CD4-positive, alpha-beta T cell treated with Interleukin-6 at 100 ng/mL for 8 hours (primary cell): ENCODE measurements around the gene CNTNAP2.

ENCODE experiments used
- DNase-seq: peaks from one replicate; pipeline ENCODE4 v3.0.0-alpha.2; 2020; ENCODE audit warnings: mixed read lengths, low spot score

CNTNAP2 gene

DNA sequence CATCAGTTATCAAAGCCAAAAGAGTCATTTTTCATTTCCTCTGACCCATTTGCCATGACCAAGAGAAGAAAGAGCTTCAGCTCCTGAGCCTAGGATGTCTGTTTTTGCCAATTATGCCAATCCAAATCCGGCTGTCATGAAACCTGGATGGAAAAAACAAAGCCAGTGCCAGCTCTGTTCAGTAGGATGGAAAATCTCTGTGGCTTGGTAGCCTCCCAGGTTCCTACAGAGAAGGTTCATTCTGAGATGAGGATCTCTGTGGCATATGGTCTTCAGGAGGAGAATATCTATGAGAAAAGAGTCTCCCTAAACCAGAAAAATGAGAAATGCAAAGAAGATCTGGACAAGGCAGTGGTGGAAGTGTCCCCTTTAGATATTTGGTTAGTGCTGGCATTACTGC, 475.4 kb downstream of the CNTNAP2 start:
- DNase-seq = no peak

DNA sequence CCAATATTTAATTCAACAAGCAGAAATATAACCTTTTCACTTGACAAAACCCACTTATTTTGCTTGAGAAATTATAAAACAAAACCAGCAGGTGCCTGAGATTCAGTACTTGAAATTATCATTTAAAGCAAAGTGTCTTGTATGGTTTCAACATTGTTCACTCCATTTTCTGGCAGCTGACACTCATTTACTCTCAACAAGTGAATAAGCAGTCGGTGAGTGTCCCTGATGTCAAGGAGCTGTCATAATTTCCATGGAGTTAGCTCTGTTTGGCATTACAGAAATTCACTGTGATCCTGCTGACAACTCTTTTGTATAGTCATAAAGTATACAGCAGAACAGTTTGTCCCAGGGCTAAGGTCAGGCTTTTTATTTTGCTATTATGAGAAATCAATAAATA, 490.0 kb downstream of the CNTNAP2 start:
- DNase-seq = no peak

DNA sequence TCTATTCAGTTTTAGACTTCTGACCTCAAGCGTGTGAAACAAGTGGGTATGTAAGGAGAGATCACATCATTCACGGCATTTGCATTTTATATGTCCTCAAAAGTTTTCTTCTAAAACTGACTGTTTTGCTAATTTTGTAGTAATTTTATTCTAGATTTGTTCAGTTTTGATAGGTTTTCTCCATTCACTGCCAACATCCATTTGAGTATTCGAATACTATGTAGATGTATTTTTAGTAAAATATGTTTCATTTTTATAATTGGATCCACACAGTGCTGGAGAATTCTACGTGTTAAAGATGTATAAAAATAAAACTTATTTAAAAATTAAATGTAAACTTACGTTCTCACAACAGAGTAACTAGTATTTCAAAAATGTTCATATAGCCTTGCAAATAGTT, 503.0 kb downstream of the CNTNAP2 start:
- DNase-seq = no peak

DNA sequence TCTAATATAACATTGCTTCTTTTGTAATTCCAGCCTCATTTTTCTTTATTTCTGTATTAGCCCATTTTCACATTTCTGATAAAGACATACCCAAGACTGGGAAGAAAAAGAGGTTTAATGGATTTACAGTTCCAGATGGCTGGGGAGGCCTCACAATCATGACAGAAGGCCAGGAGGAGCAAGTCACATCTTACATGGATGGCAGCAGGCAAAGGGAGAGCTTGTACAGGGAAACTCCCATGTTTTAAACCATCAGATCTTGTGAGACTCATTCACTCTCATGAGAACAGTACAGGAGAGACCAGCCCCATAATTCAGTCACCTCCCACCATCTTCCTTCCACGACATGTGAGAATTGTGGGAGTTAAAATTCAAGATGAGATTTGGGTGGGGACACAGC, 510.3 kb downstream of the CNTNAP2 start:
- no peak for DNase-seq

DNA sequence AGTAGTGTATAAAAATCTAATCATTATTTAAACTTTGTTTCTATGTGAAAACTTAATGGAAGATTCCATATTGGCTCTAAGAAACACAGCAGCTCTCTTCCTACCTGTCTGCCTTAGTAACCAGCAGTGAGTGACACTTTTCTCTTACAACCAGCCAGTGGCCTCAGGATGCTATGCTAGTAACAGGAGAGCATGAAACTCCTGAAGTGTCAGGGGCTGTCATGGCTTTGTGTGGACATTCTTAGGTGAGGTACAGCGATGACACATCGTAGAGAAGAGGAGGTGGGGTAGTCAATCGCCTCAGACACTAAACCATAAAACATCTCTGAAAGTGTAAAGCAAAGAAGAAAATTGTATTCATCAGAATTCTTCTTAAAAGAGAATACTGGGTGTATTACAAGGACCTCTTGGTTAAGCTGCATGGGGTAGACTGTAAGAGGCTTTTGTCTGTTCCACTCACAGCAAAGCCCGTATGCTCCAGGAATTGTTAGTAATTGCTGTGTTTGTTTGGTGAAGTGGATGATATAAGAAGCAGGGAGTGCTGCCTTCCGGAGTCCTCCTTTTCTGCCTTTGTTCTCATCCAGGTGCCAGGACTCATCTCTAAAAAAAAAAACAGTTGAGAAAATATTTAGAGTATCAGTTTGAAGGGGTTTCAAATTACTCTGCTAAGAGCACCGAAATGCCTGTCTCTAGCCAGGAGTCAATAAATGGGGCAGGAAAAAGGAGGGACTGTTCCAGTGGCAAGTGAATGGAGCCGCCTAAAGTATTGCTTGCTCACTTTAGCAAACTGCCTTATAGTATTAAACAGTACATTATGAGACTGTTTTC, 518.8 kb downstream of the CNTNAP2 start:
- no peak for DNase-seq

DNA sequence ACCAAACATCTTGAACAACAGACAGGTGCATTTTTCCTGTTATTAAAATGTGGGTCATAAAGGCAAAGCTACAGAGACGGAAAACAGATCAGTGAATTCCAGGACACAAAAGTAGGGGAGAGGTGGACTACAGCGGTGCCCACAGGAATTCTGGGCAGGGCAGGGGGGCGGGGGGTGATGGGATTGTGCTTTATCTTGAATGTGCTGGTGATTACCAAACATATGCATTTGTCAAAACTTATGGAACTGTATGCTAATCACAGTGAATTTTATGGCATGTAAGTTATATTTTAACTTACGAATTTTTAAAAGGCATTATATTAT, 519.4 kb downstream of the CNTNAP2 start:
- DNase-seq = no peak

DNA sequence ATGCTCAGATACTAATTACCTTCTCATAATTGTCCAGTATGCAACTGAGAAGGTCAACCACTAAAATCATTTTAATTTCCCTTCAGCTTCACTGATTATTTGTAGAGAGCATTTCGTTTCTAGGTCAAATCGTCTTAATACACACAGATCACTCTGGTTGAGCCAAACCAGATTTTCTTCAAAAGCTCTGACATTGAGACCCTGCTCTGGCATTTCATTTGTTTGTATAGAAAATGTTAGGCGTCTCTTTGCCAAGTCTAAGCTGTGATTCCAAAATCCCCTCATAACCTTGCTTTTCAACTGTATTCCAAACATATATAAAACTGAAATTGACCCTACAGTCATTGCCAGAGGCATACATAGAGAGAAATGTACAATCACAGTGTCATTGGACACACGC, 520.0 kb downstream of the CNTNAP2 start:
- no peak for DNase-seq

DNA sequence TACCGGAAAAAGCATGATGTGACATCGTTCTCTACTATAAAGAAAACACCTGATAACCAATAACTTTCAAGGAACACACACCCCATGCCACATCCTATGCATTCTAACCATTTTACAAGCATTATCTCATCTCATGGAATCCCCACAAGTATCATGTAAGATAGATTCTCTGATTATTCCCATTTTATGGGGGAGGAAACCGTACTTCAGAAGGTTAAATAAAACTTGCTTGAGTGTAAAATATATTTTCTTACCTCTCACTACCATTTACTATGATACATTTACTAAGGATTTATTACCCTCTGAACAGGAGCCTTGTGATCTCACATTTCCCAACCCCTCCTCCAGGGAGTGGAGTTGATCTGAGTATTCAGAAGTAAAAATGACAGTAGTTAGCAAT, 522.7 kb downstream of the CNTNAP2 start:
- DNase-seq = no peak

DNA sequence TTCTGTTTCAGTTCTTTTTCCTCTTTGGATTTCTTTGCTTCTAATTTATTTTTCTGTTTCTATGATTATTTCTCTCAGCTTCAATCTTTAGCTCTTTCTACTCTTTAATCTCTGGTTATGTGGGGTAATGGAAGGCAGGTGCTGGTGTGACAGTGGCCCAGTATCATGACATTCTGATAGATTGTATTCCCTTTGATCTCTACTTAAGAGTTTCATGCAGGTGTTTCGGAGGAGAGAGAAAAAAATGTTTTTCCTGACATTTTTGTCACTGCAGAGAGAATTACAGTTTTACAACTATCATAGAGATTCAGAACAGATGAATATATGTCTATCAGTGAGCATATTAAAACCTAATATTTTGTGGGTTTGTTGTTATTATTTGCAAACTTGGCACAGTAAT, 524.9 kb downstream of the CNTNAP2 start:
- no peak for DNase-seq

DNA sequence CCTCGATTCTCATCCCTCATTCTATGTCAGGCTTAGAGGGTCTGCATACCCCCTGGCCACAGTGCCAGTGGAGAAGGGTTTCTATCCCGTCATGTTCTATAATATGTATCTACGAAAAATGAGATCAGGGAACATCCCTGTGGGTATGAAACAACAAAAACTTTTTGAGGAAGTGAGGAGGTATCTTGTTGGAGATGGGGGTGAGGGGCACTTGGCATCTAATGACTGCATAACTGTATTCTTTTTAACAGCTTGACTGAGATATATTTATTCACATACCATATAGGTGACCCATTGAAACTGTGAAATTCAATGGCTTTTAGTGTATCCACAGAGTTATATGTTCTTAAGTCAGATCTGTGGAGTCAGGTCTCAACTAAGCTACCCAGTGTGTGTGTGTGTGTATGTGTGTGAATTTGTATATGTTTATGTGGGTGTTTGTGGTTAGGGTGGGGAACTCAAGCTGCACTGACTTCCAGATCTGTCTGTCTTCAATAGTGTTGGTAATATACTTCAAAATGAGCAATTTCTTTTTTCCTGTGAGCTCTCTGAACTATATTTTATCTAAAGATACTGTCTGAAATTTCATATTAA, 528.9 kb downstream of the CNTNAP2 start:
- DNase-seq = no peak

DNA sequence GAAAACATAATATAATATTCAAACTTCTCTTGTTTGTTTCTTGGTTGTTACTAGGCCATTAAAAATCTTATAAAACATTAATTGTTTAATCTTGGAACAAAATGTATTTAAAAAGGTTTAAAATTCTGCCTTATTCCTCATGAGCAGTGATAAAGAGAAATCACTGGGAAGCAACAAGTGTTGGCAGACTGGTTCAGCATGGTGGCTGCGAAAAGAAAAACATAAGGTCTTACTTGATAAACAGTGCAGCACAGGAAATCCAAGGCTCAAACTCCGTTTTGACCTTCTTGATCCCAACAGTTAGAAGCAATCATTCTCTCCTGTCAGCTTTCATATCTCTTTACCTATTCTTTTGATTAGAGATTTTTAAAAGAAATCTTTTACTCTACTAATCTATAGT, 530.8 kb downstream of the CNTNAP2 start:
- DNase-seq = no peak

DNA sequence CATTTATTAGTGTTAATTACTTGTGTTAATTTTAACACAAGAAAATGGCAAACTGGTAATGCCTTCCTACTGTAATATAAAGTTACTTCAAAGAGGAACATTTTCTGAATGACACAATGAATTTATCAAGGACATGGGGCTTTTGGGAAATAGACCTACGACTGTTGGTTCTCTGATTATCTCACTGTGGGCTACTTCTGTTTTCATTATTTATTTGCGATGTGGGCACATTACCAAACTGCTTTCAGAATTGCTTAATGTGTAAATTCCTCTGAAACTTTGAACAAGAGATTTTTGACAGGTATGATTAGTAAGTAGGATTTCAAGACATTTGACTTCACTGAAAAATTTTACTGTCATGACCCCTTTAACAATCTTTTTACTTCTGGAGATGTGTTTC, 535.6 kb downstream of the CNTNAP2 start:
- no peak for DNase-seq

DNA sequence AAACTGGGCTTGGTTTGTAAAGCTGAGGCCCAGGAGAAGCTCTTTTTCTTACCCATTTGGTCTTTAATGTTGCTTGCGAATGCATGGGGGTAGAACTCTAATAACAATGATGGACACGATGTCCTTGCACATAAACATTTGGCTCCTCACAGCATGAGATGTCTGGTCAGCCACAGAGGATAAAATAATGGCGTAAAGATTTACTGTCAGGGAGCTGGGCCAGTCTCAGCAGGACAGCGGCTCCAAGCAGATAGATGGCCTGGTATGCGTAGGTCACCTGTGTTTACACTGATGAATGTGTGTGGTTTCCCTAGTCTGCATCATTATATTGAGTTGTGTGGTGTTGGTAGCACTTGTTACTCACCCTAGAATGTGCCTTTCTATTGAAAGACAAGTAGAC, 537.4 kb downstream of the CNTNAP2 start:
- DNase-seq = no peak

DNA sequence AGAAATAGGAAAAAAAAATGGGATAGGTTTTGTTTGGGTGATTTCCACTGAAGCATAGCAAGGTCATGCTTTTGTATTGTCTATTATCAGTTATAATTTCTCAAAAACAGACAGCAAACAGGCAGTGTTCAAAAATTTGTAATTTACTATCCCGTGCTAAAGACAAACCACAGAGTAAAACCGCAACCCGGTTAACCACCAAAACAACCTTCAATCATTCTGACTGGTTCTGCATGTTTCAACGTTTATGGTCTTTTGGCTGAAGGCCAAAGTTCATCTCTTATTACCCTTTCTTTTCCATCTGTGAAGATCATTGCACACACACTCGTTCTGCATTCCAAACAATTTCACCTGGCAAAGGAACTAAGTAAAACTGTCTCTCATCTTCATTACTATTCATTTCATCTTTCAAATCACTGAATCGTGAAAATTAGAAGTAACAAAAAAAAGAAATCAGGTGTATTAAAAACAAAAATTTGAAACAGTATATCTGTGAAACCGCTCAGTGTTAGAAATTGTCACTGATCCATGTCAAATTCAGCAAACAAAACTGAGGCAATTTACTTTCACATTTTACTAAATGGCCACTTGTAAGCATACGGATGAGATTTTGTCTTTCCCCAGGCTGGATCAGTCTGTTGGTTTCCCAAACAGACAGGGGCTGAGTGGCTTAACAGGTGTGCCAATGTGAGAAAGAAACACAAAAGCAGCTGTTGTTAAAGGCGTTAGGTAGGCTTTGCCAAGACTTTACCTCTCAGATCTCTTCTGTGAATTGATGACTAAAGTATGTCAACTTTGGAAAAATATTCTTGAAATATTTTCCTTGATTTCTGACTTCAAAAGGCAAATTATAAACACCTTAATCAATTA, 539.6 kb downstream of the CNTNAP2 start:
- DNase-seq = no peak

DNA sequence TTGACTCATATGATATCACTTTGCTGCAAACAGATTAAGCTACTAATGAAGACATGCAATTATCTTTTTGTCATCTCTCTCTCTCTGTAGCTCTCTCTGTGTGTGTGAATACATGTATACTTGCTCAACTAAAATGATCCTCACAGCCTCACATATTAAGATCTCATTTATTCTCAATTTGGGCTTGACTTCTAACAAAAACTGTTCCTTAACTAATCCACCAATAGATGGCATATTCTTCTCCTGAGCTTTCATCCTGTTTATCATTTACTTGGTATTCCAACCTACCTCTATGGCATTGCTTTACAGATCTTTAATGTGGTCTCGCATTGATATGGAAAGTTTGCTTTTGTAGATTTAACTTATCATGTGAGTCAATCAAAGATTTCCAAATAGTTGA, 540.4 kb downstream of the CNTNAP2 start:
- no peak for DNase-seq

DNA sequence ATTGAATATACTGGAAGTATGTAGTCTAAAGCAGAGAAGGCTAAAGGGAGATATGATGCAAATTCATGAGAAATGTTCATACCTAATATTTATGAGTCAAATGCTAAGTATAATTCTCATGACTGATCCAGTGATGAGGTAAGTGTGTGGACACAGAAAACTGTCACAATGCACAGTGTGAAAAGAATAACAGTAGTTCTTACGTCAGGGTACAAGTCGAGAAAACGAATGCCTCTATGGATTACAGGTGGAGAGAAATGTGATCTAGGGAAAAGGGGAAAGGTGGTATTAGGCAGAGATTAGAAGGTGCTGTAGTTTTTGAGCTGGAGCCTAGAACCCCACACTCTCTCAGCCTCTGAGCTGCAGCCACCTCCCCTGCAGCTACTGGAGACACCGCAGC, 542.0 kb downstream of the CNTNAP2 start:
- no peak for DNase-seq

DNA sequence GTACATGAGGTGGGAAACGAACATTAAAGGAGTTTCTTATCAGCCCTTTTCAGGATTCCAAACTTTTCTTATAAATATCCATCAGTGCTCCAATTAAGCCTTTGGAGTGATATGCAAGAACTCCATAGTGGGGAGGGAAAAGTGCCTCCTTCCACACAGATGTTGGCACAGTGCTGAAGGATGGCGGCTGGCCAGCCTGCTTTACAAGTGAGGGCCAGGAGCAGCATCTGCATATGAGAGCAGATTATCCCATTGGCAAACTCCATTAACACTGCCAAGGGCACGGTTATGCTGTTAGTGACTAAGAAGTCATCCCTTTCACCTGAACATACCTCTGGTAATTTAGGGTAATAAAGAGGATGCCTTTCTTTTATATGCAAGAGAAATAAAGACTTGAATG, 543.1 kb downstream of the CNTNAP2 start:
- no peak for DNase-seq

DNA sequence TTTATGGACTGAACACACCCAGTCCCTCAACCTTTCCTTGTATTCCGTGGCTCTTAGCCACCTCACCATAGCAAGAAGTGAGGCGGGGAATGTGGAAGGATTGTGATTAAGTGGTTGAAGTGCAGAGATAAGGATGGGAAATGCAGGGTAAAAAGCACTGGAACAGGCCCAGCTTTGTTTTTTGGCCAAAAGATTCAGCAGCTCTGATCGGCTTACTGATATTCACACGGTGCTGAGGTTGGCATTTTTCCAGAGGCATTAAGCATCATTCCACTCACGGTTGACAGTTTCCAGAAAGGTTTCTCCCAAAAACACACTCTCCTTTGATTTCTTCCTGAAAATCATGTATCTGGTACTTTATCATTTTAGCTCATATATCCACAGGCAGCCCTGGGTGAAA, 544.2 kb downstream of the CNTNAP2 start:
- DNase-seq = no peak

DNA sequence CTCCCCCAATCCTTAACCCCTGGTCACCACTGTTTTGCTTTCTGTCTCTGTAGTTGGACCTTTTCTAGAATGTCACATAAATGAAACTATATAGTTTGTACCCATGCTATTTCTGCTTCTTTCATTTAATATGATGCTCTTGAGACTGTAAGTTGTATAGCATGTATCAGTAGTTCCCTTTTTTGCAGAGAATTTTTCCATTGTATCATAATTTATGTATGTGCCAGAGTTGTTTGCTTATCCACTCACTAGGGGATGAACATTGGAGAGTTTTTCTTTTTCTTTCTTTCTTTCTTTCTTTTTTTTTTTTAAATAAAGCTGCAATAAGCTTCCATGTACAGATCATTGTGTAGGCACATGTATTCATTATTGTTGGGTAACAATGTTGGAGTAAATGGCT, 544.8 kb downstream of the CNTNAP2 start:
- DNase-seq = no peak

DNA sequence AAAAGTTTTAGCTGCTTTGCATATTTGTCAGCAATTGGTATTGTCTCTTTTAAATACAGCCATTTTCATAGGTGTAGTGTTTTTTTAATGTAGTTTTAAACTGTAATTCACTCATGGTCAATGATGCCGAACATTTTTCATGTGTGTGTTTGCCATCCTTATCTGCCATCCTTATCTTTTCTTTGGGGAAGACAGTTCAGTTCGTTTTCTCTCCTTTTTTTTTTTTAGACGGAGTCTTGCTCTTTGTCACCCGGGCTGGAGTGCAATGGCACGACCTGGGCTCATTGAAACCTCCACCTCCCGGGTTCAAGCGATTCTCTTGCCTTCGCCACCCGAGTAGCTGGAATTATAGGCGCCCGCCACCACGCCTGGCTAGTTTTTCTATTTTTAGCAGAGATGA, 545.3 kb downstream of the CNTNAP2 start:
- DNase-seq = no peak

DNA sequence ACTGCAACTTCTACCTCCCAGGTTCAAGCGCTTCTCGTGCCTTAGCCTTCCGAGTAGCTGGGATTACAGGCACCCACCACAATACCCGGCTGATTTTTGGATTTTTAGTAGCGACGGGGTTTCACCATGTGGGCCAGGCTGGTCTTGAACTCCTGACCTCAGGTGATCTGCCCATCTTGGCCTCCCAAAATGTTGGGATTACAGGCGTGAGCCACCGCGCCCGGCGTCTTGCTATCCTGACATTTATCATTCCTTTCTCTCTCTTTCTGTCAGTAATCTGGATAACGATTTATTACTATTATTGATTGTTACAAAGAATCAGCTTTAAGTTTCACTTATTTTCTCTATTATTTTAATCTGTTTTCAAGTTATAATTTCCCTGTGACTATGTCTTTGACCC, 548.4 kb downstream of the CNTNAP2 start:
- DNase-seq = no peak

DNA sequence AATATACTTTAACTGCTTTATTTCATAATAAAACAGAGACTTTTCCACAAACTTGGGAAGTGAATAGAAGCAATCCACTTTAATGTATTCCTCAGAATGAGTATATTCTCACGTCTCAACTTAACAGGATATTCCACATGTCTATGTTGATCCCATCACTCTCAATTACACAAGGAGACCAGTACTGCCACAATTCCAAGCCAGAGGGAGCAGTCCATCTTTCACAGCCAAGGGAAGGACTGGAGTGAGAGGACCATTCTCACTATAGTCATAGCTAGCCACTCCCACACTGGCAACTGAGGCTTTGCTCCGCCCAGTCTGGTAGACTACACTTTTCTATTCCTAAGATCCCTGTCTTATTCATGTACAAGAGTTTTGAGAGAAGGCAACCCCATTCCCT, 553.9 kb downstream of the CNTNAP2 start:
- DNase-seq = no peak

DNA sequence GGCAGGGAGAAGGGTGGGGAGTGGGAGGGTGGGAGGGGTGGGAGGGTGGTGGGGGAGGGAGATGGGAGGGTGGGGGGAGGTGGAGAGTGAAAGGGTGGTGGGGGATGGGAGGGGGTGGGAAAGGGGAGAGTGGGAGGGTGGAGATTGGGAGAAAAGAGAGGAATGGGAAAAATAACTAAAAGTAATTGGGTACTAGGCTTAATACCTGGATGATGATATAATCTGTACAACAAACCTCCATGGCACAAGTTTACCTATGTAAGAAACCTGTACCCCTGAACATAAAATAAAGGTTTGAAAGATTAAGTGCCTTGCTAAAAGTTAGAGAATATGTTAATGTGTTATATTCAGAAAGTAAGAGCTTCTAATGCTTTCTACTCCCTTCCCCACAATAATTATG, 564.9 kb downstream of the CNTNAP2 start:
- no peak for DNase-seq
